ENCODE results near the gene RPF1.
A peak's percentile ranks its signal among the peaks of the same experiment; 100 is the strongest.
"Not testable (repeated sequence)": the region's sequence is repeated elsewhere in the genome, so short reads cannot be mapped to it uniquely, and the experiment has no call there.

RPF1 gene

GRCh38 chr1:84478876-84479868, at the start of gene RPF1:
RPF1 (plus strand) TSS chr1:84479266; CDS start chr1:84479282, 16 bp downstream.
- peak; percentile 72 to 75 for DNase-seq (ENCODE audit: low read depth in 2 of 2)

GRCh38 chr1:84430546-84430945, 48.5 kb upstream of the RPF1 start:
- no peak for DNase-seq (ENCODE audit: low read depth in 2 of 2)

- no peak for DNase-seq (ENCODE audit: low read depth in 2 of 2)
Measured at GRCh38 chr1:84433258-84434080, 45.6 kb upstream of the RPF1 start.

- DNase-seq (ENCODE audit: low read depth in 2 of 2) = no peak
Measured at GRCh38 chr1:84434081-84434769, 44.8 kb upstream of the RPF1 start.

- DNase-seq (ENCODE audit: low read depth in 2 of 2) = no peak
Measured at GRCh38 chr1:84434801-84435549, 44.1 kb upstream of the RPF1 start.

- no peak for DNase-seq (ENCODE audit: low read depth in 2 of 2)
Measured at GRCh38 chr1:84436876-84437655, 42.0 kb upstream of the RPF1 start.

- DNase-seq (ENCODE audit: low read depth in 2 of 2) = no peak
Measured at GRCh38 chr1:84442256-84442655, 36.8 kb upstream of the RPF1 start.

- peak in 1 of 2 donors; percentile 17 for DNase-seq (ENCODE audit: low read depth in 2 of 2)
Measured at GRCh38 chr1:84442747-84443646, 36.1 kb upstream of the RPF1 start.

GRCh38 chr1:84448704-84449103, 30.4 kb upstream of the RPF1 start:
- DNase-seq (ENCODE audit: low read depth in 2 of 2) = not testable (repeated sequence)

GRCh38 chr1:84450910-84451309, 28.2 kb upstream of the RPF1 start:
- DNase-seq (ENCODE audit: low read depth in 2 of 2) = no peak

- no peak for DNase-seq (ENCODE audit: low read depth in 2 of 2)
Measured at GRCh38 chr1:84452436-84452835, 26.6 kb upstream of the RPF1 start.

- no peak for DNase-seq (ENCODE audit: low read depth in 2 of 2)
Measured at GRCh38 chr1:84462118-84462517, 16.9 kb upstream of the RPF1 start.

GRCh38 chr1:84467298-84467697, 11.8 kb upstream of the RPF1 start:
- DNase-seq (ENCODE audit: low read depth in 2 of 2) = no peak

- DNase-seq (ENCODE audit: low read depth in 2 of 2) = no peak
Measured at GRCh38 chr1:84476225-84476624, 2.8 kb upstream of the RPF1 start.

GRCh38 chr1:84479998-84480397, 932 bp downstream of the RPF1 start:
- no peak for DNase-seq (ENCODE audit: low read depth in 2 of 2)

- DNase-seq (ENCODE audit: low read depth in 2 of 2) = no peak
Measured at GRCh38 chr1:84480650-84481049, 1.6 kb downstream of the RPF1 start.

- DNase-seq (ENCODE audit: low read depth in 2 of 2) = no peak
Measured at GRCh38 chr1:84481317-84481716, 2.3 kb downstream of the RPF1 start.

- DNase-seq (ENCODE audit: low read depth in 2 of 2) = no peak
Measured at GRCh38 chr1:84488107-84488506, 9.0 kb downstream of the RPF1 start.

GRCh38 chr1:84489766-84490165, 10.7 kb downstream of the RPF1 start:
- no peak for DNase-seq (ENCODE audit: low read depth in 2 of 2)

Data from stimulated activated CD8-positive, alpha-beta memory T cell treated with anti-CD3 and anti-CD28 coated beads, Interleukin-15, amount 100 ng/mL, for 48 hours (primary cell).